Suprapubic skin (tissue), 4 donors: ENCODE measurements around the gene DOK4. TPM values are rescaled to one million over a fixed set of nuclear protein-coding genes. Genes with fewer than 3 reads are reported as not detected.

Source experiments
- DNase-seq, 2 donors: peaks; one replicate each; pipeline ENCODE4 v3.0.0-alpha.2; 2019; ENCODE audit warnings: low spot score in 2 of 2
- H3K27ac ChIP-seq: fragments of 200-600 bp; sonication (generic); one replicate; pipeline ENCODE4 v1.5.1; 2019
- H3K27me3 ChIP-seq: fragments of 200-600 bp; sonication (generic); one replicate; pipeline ENCODE4 v1.5.1; 2019
- H3K36me3 ChIP-seq: fragments of 200-600 bp; sonication (generic); one replicate; pipeline ENCODE4 v1.5.1; 2019
- H3K4me1 ChIP-seq: fragments of 200-600 bp; sonication (generic); one replicate; pipeline ENCODE4 v1.5.1; 2019
- H3K4me3 ChIP-seq: fragments of 200-600 bp; sonication (generic); one replicate; pipeline ENCODE4 v1.5.1; 2019; ENCODE audit warnings: mild to moderate bottlenecking
- H3K9me3 ChIP-seq: fragments of 200-600 bp; sonication (generic); one replicate; pipeline ENCODE4 v1.5.1; 2019
- CTCF ChIP-seq, 2 donors: fragments of 200-600 bp in 1 of 2; fragments of 450-650 bp in 1 of 2; sonication (generic) in 1 of 2; IDR thresholded peaks; one replicate each; pipeline ENCODE4 v1.5.1; 2016 to 2019; ENCODE audit warnings: antibody characterized with exemption in 2 of 2, mild to moderate bottlenecking in 1 of 2, moderate library complexity in 1 of 2
- EP300 ChIP-seq: sonication (generic); formaldehyde crosslinking; IDR thresholded peaks from one replicate; pipeline ENCODE4 v1.6.1; 2017; ENCODE audit warnings: antibody characterized with exemption
- POLR2A ChIP-seq, 2 donors: fragments of 450-650 bp; IDR thresholded peaks; one replicate each; pipeline ENCODE4 v1.6.1; 2017; ENCODE audit warnings: antibody characterized with exemption in 2 of 2, mild to moderate bottlenecking in 2 of 2, moderate library complexity in 2 of 2
- POLR2AphosphoS5 ChIP-seq, 3 donors: sonication (generic); formaldehyde crosslinking; IDR thresholded peaks; one replicate each; pipeline ENCODE4 v1.6.1; 2017; ENCODE audit warnings: antibody characterized with exemption in 3 of 3
- WGBS: methylation state at CpG from one replicate; pipeline ENCODE4 v1.1.5; 2018; 5-methylcytosine and 5-hydroxymethylcytosine counted together
- total RNA-seq, 4 donors: library from RNA; depleted of rRNA; stranded (reverse); fragments of >200 nt; gene quantifications; one replicate each; pipeline ENCODE4 v1.1.0, GENCODE V29; 2016

The DOK4 gene
- total RNA-seq, 4 donors from 2014 or later: 29.8 to 66.8 (median 51.3) TPM

- TF ChIP-seq POLR2A (IDR thresholded peaks at IDR 0.05): no peak
- no peak for TF ChIP-seq EP300
- no peak for TF ChIP-seq CTCF (IDR thresholded peaks at IDR 0.05)
- TF ChIP-seq POLR2AphosphoS5 (IDR thresholded peaks at IDR 0.05): no peak
Observed at GRCh38 chr16:57533431-57534336, 47.4 kb upstream of the DOK4 start.

GRCh38 chr16:57532266-57532625 lies 46.0 kb upstream of the DOK4 start:
- no peak overlapping the region for H3K4me3 ChIP-seq
- no peak overlapping the region for H3K27ac ChIP-seq
- peak; percentile 41 to 56 for DNase-seq
- H3K4me1 ChIP-seq: peaks cover 58% of the 10 kb centered on the region
- no peaks in the 10 kb centered on the region for H3K9me3 ChIP-seq
- TF ChIP-seq POLR2AphosphoS5 (IDR thresholded peaks at IDR 0.05): no peak
- 68% methylated on average over 7 of the region's 7 CpGs for WGBS
- no peaks in the 10 kb centered on the region for H3K27me3 ChIP-seq
- H3K36me3 ChIP-seq: no peaks in the 10 kb centered on the region

More at GRCh38 chr16:57533431-57534336, 47.4 kb upstream of the DOK4 start:
- no peaks in the 10 kb centered on the region for H3K27me3 ChIP-seq
- H3K27ac ChIP-seq: no peak overlapping the region
- DNase-seq: peak; percentile 77 to 78
- H3K36me3 ChIP-seq: no peaks in the 10 kb centered on the region
- peak overlapping the region; percentile 5 for H3K4me3 ChIP-seq
- 21% methylated on average over 13 of the region's 19 CpGs for WGBS
- H3K4me1 ChIP-seq: peaks cover 65% of the 10 kb centered on the region
- H3K9me3 ChIP-seq: no peaks in the 10 kb centered on the region

GRCh38 chr16:57531635-57532265 lies 45.5 kb upstream of the DOK4 start:
- Histone ChIP-seq H3K27me3 (no peaks in the 10 kb centered on the region), H3K27ac (no peak overlapping the region), H3K9me3 (no peaks in the 10 kb centered on the region), H3K36me3 (no peaks in the 10 kb centered on the region), H3K4me3 (no peak overlapping the region), H3K4me1 (peaks cover 54% of the 10 kb centered on the region)
- TF ChIP-seq CTCF (IDR thresholded peaks at IDR 0.05): no peak
- no peak for TF ChIP-seq POLR2AphosphoS5 (IDR thresholded peaks at IDR 0.05)
- no peak for TF ChIP-seq EP300
- TF ChIP-seq POLR2A (IDR thresholded peaks at IDR 0.05): no peak
- DNase-seq: peak; percentile 33 to 48
- 76% methylated on average over 8 of the region's 8 CpGs for WGBS

- no peak overlapping the region for H3K27ac ChIP-seq
- H3K9me3 ChIP-seq: no peaks in the 10 kb centered on the region
- WGBS: 86% methylated on average over 3 of the region's 3 CpGs
- H3K27me3 ChIP-seq: no peaks in the 10 kb centered on the region
- H3K4me3 ChIP-seq: no peak overlapping the region
- DNase-seq: peak in 1 of 2 donors; percentile 35
- TF ChIP-seq POLR2AphosphoS5 (IDR thresholded peaks at IDR 0.05) (no peak), EP300 (no peak), POLR2A (IDR thresholded peaks at IDR 0.05) (no peak), CTCF (IDR thresholded peaks at IDR 0.05) (no peak)
- peaks cover 48% of the 10 kb centered on the region for H3K4me1 ChIP-seq
- H3K36me3 ChIP-seq: no peaks in the 10 kb centered on the region
Observed at GRCh38 chr16:57531253-57531575, 44.9 kb upstream of the DOK4 start.

GRCh38 chr16:57530522-57531252 lies 44.4 kb upstream of the DOK4 start:
- peaks cover 47% of the 10 kb centered on the region for H3K4me1 ChIP-seq
- no peaks in the 10 kb centered on the region for H3K36me3 ChIP-seq
- WGBS: 81% methylated on average over 22 of the region's 22 CpGs
- H3K27me3 ChIP-seq: no peaks in the 10 kb centered on the region
- no peak overlapping the region for H3K27ac ChIP-seq
- no peak overlapping the region for H3K4me3 ChIP-seq
- H3K9me3 ChIP-seq: no peaks in the 10 kb centered on the region
- DNase-seq: peak; percentile 49 to 75
- TF ChIP-seq POLR2A (IDR thresholded peaks at IDR 0.05) (no peak), POLR2AphosphoS5 (IDR thresholded peaks at IDR 0.05) (no peak), CTCF (IDR thresholded peaks at IDR 0.05) (no peak), EP300 (no peak)
